Choroid plexus epithelial cell (primary cell): Measurements from ENCODE around the gene MBP.
"Not testable (repeated sequence)": the region's sequence is repeated elsewhere in the genome, so short reads cannot be mapped to it uniquely, and the experiment has no call there.

Experiments
- DNase-seq: peaks from one replicate; pipeline ENCODE4 v3.0.0-alpha.2; 2010; ENCODE audit warnings: low read depth
- H3K4me3 ChIP-seq: 2 replicates; pipeline ENCODE4 v1.5.1; 2011; ENCODE audit warnings: low read depth, mild to moderate bottlenecking, control low read depth, low read length, moderate library complexity
- TF ChIP-seq, protein P1 (sequence below): conservative IDR thresholded peaks from 2 replicates; pipeline ENCODE4 v1.5.1; 2011; ENCODE audit warnings: low read depth, mild to moderate bottlenecking, control low read depth, inconsistent platforms, low read length, moderate library complexity

MBP gene

DNA sequence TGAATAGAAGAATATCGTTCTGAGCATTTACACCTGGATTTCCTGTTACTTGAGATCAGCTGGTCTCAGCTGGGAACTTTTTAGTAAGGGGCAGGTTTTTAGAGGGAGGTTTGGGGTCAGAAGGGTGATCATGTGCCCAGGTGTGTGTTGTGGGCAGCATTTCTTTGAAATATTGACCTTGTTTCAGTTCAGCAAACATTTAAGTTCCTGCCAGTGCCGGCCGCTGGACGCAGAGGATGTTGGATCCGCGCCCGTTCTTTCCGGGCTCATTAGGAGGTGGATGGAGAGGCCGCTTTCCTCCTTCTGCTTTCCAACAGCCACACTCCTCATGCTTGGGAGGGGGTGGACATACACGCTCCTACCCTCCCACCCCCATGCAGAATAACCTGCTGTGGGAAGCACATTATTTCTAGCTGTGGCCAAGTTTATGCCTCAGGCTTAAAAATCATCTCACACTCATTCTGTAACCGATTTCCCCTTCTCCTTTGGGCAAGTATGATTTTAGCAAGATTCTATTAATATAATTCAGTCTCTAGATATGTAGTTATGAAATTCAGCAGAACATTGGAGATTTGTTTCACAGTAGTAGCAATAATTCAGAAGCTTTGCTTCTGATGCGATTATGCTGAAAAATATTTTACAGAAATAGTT lies 178.9 kb downstream of the MBP start:
- no peak overlapping the region for H3K4me3 ChIP-seq
- TF ChIP-seq, protein P1, sequence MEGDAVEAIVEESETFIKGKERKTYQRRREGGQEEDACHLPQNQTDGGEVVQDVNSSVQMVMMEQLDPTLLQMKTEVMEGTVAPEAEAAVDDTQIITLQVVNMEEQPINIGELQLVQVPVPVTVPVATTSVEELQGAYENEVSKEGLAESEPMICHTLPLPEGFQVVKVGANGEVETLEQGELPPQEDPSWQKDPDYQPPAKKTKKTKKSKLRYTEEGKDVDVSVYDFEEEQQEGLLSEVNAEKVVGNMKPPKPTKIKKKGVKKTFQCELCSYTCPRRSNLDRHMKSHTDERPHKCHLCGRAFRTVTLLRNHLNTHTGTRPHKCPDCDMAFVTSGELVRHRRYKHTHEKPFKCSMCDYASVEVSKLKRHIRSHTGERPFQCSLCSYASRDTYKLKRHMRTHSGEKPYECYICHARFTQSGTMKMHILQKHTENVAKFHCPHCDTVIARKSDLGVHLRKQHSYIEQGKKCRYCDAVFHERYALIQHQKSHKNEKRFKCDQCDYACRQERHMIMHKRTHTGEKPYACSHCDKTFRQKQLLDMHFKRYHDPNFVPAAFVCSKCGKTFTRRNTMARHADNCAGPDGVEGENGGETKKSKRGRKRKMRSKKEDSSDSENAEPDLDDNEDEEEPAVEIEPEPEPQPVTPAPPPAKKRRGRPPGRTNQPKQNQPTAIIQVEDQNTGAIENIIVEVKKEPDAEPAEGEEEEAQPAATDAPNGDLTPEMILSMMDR = no peak
- DNase-seq = peak; percentile 59

- peak; percentile 33 for DNase-seq
These were observed 179.4 kb downstream of the MBP start for GRCh38 chr18:76953156-76953555.

GRCh38 chr18:76952747-76953146 lies 179.8 kb downstream of the MBP start:
- DNase-seq = no peak
- no peak overlapping the region for H3K4me3 ChIP-seq
- TF ChIP-seq, protein P1 = no peak

More at GRCh38 chr18:76953156-76953555, 179.4 kb downstream of the MBP start:
- TF ChIP-seq, protein P1 = no peak
- H3K4me3 ChIP-seq = no peak overlapping the region

DNA sequence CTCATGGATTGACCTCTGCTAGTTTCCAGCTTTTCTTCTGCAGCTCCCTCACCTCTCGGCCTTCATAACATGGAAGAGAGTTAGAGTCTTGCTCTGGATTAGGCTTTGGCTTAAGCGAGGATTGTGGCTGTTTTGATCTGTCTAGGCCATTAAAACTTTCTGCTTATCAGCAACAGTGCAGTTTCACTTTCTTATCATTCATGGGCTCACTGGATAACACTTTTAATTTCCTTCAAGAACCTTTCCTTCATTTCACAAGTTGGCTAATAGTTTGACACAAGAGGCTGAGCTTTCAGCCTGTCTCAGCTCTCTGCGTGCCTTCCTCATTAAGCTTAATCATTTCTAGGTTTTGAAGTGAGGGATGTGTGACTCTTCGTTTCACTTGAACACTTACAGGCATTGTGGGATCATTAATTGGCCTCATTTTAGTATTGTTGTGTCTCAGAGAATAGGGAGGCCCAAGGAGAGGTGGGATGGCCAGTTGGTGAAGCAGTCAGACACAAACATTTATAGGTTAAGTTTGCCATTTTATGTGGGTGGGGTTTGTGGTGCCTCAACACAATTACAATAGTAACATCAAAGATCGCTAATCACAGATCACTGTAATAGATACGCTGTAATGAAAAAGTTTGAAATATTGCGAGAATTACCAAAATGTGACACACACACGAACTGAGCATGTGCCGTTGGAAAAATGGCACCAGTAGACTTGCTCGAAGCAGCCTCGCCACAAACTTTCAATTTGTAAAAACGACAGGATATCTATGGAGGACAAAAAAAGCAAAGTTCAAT lies 180.9 kb downstream of the MBP start:
- no peak for DNase-seq
- TF ChIP-seq, protein P1 = no peak
- no peak overlapping the region for H3K4me3 ChIP-seq

DNA sequence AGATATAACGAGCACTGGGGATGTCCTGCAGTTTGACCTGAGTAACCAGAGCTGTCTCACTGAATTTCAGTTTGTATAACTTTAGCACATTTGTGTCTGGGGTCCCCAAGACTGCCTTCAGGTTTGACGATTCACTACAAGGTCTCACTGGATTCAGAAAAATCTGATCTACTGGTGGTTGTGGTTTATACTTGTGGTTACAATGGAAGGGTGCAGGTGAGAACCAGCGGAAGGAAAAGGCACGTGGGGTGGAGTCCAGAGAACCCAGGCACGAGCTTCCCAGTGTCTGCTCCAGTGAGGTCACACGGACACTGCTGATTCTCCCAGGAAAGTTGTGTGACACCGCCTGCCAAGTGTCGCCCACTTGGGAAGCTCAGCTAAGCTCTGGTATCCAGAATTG lies 184.2 kb downstream of the MBP start:
- no peak overlapping the region for H3K4me3 ChIP-seq
- no peak for DNase-seq
- TF ChIP-seq, protein P1 = no peak

DNA sequence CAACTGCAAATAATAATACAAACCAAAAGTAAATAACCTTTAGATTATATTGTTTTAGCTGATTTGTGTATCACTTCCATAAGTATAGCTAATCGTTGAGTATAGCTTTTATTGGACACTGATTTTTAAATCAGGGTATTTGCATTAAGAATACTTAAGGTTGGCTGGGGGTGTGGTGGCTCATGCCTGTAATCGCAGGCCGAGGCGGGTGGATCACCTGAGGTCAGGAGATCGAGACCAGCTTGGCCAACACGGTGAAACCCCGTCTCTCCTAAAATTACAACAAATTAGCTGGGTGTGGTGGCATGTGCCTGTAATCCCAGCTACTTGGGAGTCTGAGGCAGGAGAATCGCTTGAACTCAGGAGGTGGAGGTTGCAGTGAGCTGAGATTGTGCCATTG lies 188.2 kb downstream of the MBP start:
- not testable (repeated sequence) for H3K4me3 ChIP-seq, DNase-seq

- TF ChIP-seq, protein P1 = no peak
- DNase-seq = peak; percentile 91
- H3K4me3 ChIP-seq = no peak overlapping the region
These were observed 188.8 kb downstream of the MBP start for GRCh38 chr18:76943542-76944339.
